Esophagus squamous epithelium (tissue), 4 donors: ENCODE measurements around the gene HGD.

Experiments used
- POLR2A ChIP-seq, 4 donors: fragments of 450-650 bp; IDR thresholded peaks; one replicate each; pipeline ENCODE4 v1.6.1; 2017; ENCODE audit warnings: antibody characterized with exemption in 4 of 4, mild to moderate bottlenecking in 4 of 4, moderate library complexity in 3 of 4
- TF ChIP-seq, protein P1 (sequence below), 6 experiments: fragments of 450-650 bp in 4 of 6; fragments of 200-600 bp in 2 of 6; sonication (generic) in 2 of 6; IDR thresholded peaks; one replicate each; pipeline ENCODE4 v1.5.1; 2016 to 2019; ENCODE audit warnings: antibody characterized with exemption in 6 of 6, mild to moderate bottlenecking in 4 of 6, moderate library complexity in 4 of 6

DNA sequence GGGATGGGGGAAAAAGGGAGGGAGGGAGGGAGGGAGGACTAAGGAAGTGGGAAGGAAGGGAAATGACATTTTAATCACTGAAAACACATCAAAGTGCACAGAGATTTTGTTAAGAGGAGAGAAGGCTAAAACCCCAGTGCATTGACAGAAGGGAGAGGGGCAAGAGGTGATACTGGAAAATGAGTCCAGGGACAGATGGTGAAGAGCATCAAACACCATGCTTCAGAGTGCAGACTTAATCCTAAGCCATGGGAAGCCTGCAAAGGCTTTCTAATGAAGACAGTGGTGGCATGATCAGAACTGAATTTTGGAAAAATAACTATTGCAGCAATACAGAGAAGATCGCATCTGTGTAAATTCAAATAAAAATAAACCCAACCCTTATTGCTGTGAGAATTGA lies 41.8 kb downstream of the HGD start:
- TF ChIP-seq, protein P1, sequence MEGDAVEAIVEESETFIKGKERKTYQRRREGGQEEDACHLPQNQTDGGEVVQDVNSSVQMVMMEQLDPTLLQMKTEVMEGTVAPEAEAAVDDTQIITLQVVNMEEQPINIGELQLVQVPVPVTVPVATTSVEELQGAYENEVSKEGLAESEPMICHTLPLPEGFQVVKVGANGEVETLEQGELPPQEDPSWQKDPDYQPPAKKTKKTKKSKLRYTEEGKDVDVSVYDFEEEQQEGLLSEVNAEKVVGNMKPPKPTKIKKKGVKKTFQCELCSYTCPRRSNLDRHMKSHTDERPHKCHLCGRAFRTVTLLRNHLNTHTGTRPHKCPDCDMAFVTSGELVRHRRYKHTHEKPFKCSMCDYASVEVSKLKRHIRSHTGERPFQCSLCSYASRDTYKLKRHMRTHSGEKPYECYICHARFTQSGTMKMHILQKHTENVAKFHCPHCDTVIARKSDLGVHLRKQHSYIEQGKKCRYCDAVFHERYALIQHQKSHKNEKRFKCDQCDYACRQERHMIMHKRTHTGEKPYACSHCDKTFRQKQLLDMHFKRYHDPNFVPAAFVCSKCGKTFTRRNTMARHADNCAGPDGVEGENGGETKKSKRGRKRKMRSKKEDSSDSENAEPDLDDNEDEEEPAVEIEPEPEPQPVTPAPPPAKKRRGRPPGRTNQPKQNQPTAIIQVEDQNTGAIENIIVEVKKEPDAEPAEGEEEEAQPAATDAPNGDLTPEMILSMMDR (IDR thresholded peaks at IDR 0.05) = no peak
- TF ChIP-seq POLR2A (IDR thresholded peaks at IDR 0.05) = no peak
